Colonic mucosa (tissue), 4 donors: ENCODE data around the gene CHAD. TPM values are rescaled to one million over a fixed set of nuclear protein-coding genes. Genes with fewer than 3 reads are reported as not detected.

Experiments
- DNase-seq: peaks from one replicate; pipeline ENCODE4 v3.0.0-alpha.2; 2020
- H3K27ac ChIP-seq: fragments of 200-600 bp; one replicate; pipeline ENCODE4 v1.8.0; 2021
- H3K27me3 ChIP-seq: fragments of 200-600 bp; one replicate; pipeline ENCODE4 v1.8.0; 2021
- H3K36me3 ChIP-seq: fragments of 200-600 bp; one replicate; pipeline ENCODE4 v1.8.0; 2021
- H3K4me1 ChIP-seq: fragments of 200-600 bp; one replicate; pipeline ENCODE4 v1.8.0; 2021; ENCODE audit warnings: mild to moderate bottlenecking
- H3K4me3 ChIP-seq: fragments of 200-600 bp; one replicate; pipeline ENCODE4 v1.8.0; 2021
- H3K9ac ChIP-seq, 2 donors: one replicate each; pipeline ENCODE4 v1.7.0; 2013; ENCODE audit warnings: control low read depth in 2 of 2, low read depth in 2 of 2, low read length in 2 of 2
- H3K9me3 ChIP-seq: fragments of 200-600 bp; one replicate; pipeline ENCODE4 v1.8.0; 2021
- intact Hi-C: fragments of 100-400 bp; cut with DNase I; formaldehyde crosslinking; loops from one replicate; pipeline ENCODE4 v1.14.1; 2022
- total RNA-seq, 2 donors: library from RNA; stranded (reverse); fragmentation: NEBNext Ultra II Directional in 1 of 2; extraction: Animal tissue kit (Norgen Biotek cat#: 25700) in 1 of 2; gene quantifications; one replicate each; pipeline ENCODE4 v1.2.1, GENCODE V29; 2021
- TF ChIP-seq, protein P1 (sequence below): fragments of 200-600 bp; IDR thresholded peaks from one replicate; pipeline ENCODE4 v1.8.0; 2022; ENCODE audit warnings: antibody characterized with exemption, mild to moderate bottlenecking
- donor health status: healthy.
- donor health status: DM: no; HTN: no; CAD: no.
- donor health status: DM: no; HTN: no; CAD: no.

CHAD gene
- total RNA-seq, 2 donors from 2014 or later = 1.8 to 3.6 TPM

DNA sequence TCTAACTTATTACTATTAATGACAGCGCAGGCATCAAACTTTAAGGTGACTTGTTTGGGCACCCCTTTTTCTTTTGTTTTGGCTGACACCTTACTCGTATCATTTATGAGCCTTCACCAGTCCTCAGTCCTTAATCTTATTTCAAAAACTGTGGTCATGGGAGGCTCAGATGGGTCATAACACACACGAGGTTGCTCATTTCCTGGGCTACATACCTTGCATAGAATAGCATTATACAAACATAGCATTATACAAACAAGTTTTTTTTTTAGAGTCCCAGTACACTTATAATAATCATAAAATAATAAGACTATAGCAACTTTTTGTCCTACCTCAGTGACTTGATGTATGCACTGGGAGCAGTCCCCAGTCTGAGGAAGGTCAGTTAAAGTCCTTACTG is 53.9 kb downstream of the CHAD start:
- Histone ChIP-seq H3K9me3 (no peaks in the 10 kb centered on the region), H3K27ac (no peak overlapping the region)
- intact Hi-C loops = no loop called here

More for the DNA sequence above, 53.9 kb downstream of the CHAD start:
- Histone ChIP-seq H3K9ac (no peak overlapping the region), H3K36me3 (no peaks in the 10 kb centered on the region), H3K4me3 (no peak overlapping the region), H3K4me1 (no peaks in the 10 kb centered on the region), H3K27me3 (no peaks in the 10 kb centered on the region)
- no peak for DNase-seq
- TF ChIP-seq, protein P1, sequence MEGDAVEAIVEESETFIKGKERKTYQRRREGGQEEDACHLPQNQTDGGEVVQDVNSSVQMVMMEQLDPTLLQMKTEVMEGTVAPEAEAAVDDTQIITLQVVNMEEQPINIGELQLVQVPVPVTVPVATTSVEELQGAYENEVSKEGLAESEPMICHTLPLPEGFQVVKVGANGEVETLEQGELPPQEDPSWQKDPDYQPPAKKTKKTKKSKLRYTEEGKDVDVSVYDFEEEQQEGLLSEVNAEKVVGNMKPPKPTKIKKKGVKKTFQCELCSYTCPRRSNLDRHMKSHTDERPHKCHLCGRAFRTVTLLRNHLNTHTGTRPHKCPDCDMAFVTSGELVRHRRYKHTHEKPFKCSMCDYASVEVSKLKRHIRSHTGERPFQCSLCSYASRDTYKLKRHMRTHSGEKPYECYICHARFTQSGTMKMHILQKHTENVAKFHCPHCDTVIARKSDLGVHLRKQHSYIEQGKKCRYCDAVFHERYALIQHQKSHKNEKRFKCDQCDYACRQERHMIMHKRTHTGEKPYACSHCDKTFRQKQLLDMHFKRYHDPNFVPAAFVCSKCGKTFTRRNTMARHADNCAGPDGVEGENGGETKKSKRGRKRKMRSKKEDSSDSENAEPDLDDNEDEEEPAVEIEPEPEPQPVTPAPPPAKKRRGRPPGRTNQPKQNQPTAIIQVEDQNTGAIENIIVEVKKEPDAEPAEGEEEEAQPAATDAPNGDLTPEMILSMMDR = no peak

Other genes starting within 250 kb of the CHAD start
- gene TMEM92, start 194.4 kb downstream of the CHAD start, total RNA-seq = 10 to 100 TPM; 11.1 to 18.5 TPM
- gene XYLT2, start 122.8 kb downstream of the CHAD start, total RNA-seq = 10 to 100 TPM; 15.6 to 28.5 TPM
- gene MRPL27, start 95.7 kb downstream of the CHAD start, total RNA-seq = 100 to 1,000 TPM in 1 of 2 donors, 10 to 100 TPM in 1; 71.7 to 135 TPM
- gene EME1, start 95.7 kb downstream of the CHAD start, total RNA-seq = 10 to 100 TPM in 1 of 2 donors, 1 to 10 TPM in 1; 1.8 to 10.1 TPM
- 100 to 1,000 TPM; 147 to 265 TPM for gene LRRC59, start 71.4 kb downstream of the CHAD start, total RNA-seq
- gene ACSF2, start 42.7 kb downstream of the CHAD start, total RNA-seq = 100 to 1,000 TPM in 1 of 2 donors, 10 to 100 TPM in 1; 50.8 to 119 TPM
- gene RSAD1, start 10.0 kb upstream of the CHAD start, total RNA-seq = 10 to 100 TPM; 22.2 to 29.3 TPM
- gene MYCBPAP, start 39.6 kb upstream of the CHAD start, total RNA-seq = 1 to 10 TPM in 1 of 2 donors, under 1 TPM in 1; 0.56 to 2.8 TPM
- gene EPN3, start 63.9 kb upstream of the CHAD start, total RNA-seq = 10 to 100 TPM; 18.3 to 79.8 TPM
- 10 to 100 TPM; 41.6 to 53.1 TPM for gene SPATA20, start 78.3 kb upstream of the CHAD start, total RNA-seq
- gene CACNA1G, start 91.8 kb upstream of the CHAD start, total RNA-seq = under 1 TPM; 0.07 to 0.19 TPM
- gene ABCC3, start 166.0 kb upstream of the CHAD start, total RNA-seq = 100 to 1,000 TPM; 187 to 226 TPM
- gene ANKRD40, start 239.0 kb upstream of the CHAD start, total RNA-seq = 10 to 100 TPM; 20.1 to 25.1 TPM